Upper lobe of left lung (tissue), 4 donors: Measurements from ENCODE around the gene PGLYRP4.

Source experiments
- CTCF ChIP-seq, 6 experiments: fragments of 450-650 bp in 4 of 6; fragments of 200-600 bp in 2 of 6; sonication (generic) in 2 of 6; IDR thresholded peaks; one replicate each; pipeline ENCODE4 v1.5.1; 2016 to 2019; ENCODE audit warnings: antibody characterized with exemption in 6 of 6
- POLR2A ChIP-seq, 4 donors: fragments of 450-650 bp; IDR thresholded peaks; one replicate each; pipeline ENCODE4 v1.5.1; 2016 to 2017; ENCODE audit warnings: antibody characterized with exemption in 4 of 4, mild to moderate bottlenecking in 2 of 4
- POLR2AphosphoS5 ChIP-seq, 2 donors: sonication (generic); formaldehyde crosslinking; IDR thresholded peaks; one replicate each; pipeline ENCODE4 v1.5.1; 2017; ENCODE audit warnings: antibody characterized with exemption in 2 of 2

GRCh38 chr1:153375511-153375910 is 26.9 kb upstream of the PGLYRP4 start, which contains the start of gene S100A12:
- TF ChIP-seq CTCF (IDR thresholded peaks at IDR 0.05) (no peak), POLR2AphosphoS5 (IDR thresholded peaks at IDR 0.05) (peak; percentile 9 to 38), POLR2A (IDR thresholded peaks at IDR 0.05) (no peak)
